GM18507 (cell line): Measurements from ENCODE around the gene RPL19.

ENCODE experiments used
- DNase-seq: peaks from one replicate; pipeline ENCODE4 v3.0.0; 2011; ENCODE audit warnings: low read depth; ENCODE audit not compliant: insufficient read length; ENCODE audit errors: extremely low spot score
- FAIRE-seq: peaks from 2 replicates; lab custom pipeline; 2011; peaks lifted over from hg19 to GRCh38; lab: Jason Lieb, UNC

The RPL19 gene

DNA sequence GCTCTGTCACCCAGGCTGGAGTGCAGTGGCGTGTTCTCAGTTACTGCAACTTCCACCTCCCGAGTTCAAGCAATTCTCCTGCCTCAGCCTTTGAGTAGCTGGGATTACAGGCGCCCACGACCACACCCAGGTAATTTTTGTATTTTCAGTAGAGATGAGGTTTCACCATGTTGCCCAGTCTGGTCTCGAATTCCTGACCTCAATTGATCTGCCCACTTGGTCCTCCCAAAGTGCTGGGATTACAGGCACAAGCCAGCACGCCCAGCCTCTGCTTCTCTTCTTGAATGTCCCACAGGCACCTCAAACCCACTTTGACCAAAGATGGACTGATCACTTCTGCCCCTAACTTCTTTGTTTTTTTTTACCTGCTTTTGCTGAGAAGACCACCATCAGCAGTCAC lies 29.5 kb upstream of the RPL19 start:
- DNase-seq (no peak), FAIRE-seq (no peak)

DNA sequence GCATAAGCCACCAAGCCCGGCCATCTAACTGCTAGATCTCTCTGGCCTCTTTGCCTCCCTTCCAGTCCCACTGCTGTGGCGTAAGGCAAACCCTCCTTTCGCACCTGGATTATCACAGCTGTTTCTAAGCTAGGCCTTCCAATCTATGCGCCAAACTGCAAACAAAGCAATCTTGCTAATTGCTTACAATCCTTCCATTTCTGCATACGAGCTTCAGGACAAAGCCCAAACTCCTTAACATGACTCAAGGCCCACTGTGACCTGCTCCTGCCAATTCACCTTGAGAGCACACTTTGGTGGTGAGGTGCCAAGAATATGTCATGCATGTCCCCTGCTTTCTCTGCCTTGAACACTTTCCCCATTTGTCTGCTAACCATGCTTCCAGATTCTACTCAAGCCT lies 28.1 kb upstream of the RPL19 start:
- DNase-seq (no peak), FAIRE-seq (no peak)

DNA sequence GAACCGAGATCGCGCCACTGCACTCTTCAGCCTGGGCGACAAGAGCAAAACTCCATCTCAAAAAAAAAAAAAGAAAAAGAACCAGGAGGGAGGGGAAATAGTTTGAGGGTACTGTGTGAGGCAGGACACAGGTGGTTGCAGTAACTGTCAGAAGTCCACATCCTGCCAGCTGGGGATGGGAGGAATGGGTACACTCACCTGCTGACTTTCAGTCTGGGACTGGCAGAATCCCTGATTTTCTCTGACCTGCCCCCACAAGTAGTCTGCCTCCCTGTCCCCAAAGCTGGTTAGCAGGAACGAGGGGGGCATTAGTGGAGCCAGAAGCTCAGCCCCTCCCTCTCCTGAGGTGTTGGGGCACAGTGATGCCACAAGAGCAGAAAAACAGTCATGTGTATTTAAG lies 27.0 kb upstream of the RPL19 start:
- DNase-seq = no peak
- FAIRE-seq = no peak

DNA sequence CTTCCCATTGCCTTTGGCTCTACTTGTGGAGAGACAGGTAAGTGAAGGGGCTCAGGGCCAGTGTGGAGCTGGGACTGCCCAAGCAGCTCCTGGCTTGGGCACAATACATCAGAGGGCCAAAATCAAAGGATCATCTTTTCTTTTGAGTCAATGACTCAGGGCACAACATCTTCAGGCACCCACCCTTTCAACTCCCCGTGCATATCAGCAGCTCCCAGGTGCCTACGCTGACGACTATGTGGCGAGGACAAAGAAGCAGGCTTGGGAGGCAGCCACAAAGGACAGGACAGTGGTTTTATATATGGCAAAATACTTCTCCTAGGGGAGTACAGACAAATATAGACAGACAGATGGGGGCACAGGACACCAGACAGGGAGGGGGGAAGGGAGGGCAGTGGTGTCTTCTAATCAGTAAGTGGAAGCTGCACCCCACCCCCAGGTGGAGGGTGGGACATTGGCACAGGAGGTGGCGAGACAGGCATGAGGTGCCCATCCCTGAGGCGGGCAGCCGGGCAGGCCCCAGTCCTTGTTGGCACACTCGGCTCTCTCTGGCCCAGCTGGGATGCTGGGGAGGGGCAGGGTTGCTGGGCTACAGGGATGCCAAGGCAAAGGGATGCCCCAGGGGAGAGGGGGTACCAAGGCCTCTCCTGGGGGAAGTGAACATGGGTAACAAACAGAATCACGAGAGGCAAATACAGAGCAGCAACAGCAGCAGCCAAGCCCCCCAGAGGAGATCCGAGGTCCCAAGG lies 26.4 kb upstream of the RPL19 start:
- FAIRE-seq = no peak

DNA sequence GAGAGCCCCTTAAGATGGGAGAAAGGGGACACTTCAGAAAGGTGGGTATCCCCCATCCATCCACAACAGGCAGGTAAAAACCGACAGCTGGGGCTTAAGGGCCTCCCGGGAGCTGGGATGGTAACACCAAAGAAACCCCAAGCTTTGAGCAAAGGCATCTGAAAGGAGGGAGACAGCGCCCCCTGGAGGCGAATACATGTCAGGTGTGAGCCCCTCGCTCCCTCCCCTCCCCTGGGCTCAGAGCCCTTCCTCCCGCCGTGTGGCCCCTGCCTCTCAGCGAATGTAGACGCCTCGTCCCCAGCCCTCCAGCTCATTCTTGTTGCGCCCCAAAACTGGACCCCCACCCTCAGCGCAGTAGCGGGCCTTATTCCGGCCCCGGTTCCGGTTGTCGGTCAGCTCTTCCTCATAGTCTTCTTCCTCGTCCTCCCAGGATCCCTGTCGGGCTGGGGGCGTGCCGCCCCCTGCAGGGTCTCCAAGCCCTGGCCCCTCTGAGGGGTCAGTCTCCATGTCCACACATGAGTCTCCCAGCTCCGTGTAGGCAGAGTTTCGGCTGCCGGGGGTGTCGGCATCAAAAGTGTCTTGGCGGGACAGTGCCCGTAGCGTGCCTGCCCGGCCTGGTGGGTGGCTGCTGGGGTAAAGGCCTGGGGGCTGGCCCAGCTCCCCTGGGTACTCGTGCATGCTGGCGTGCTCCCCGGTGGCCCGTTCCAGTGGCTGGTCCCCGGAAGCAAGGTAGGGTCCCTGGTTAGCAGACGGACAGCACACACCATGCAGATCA lies 25.0 kb upstream of the RPL19 start:
- FAIRE-seq = peak; percentile 71

More for the DNA sequence above, 26.4 kb upstream of the RPL19 start:
- no peak for DNase-seq

GRCh38 chr17:39175695-39176093 lies 24.4 kb upstream of the RPL19 start:
- DNase-seq (no peak), FAIRE-seq (no peak)

More for the DNA sequence above, 25.0 kb upstream of the RPL19 start:
- DNase-seq = peak; percentile 69

DNA sequence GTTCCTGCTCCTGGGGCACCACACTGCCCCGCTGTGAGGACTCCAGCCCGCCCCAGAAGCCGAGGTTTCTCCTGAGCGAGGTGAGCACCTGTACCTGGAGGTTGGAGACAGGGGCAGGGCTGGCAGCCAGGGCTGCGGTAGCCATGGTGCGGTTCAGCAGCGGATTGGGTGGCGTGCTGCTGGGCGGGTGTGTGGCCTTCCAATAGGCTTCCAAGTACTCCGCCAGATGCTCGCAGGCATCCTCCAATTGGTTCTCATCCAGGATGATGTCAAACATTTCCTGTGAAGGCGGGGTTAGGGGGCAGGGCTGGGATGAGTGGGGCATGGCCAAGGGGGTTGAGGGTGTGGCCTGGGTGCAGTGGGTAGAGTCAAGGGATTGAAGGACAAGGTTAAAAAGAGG lies 22.8 kb upstream of the RPL19 start:
- DNase-seq (no peak), FAIRE-seq (no peak)

DNA sequence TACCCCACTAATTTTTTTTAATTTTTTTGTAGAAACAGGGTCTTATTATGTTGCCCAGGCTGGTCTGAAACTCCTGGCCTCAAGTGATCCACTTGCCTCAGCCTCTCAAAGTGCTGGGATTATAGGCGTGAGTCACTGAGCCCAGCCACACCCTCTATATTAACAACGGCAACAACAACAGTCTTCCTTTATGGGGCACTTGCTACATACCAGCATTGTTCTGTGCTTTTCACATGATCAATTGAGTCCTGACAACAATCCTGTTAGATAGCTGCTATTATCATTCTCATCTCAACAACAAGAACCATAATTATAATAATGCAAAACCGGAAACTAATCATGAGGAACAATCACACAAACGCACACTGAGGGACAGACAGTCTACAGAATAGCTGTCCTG lies 21.5 kb upstream of the RPL19 start:
- DNase-seq (no peak), FAIRE-seq (no peak)

- FAIRE-seq (no peak), DNase-seq (no peak)
Measured at GRCh38 chr17:39181303-39181702, 18.8 kb upstream of the RPL19 start.

DNA sequence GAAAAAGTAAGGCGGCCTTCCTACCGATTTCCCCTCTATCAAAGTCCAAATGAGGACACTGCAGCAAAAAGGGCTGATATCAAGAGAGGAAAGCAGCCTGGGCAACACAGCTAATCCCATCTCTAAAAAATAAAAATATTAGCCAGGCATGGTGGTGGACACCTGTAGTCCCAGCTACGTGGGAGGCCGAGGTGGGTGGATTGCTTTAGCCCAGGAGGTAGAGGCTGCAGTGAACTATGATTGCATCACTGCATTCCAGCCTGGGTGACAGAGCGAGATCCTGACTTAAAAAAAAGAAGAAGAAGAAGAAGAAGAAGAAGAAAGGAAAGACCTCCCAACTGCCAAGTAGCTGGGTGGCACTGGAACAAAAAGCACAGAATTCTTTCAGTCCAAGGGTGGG lies 17.0 kb upstream of the RPL19 start:
- DNase-seq (no peak), FAIRE-seq (no peak)

GRCh38 chr17:39183720-39184119 lies 16.4 kb upstream of the RPL19 start:
- DNase-seq (no peak), FAIRE-seq (no peak)

- FAIRE-seq (no peak), DNase-seq (no peak)
Measured at GRCh38 chr17:39186481-39187002, 13.5 kb upstream of the RPL19 start.

DNA sequence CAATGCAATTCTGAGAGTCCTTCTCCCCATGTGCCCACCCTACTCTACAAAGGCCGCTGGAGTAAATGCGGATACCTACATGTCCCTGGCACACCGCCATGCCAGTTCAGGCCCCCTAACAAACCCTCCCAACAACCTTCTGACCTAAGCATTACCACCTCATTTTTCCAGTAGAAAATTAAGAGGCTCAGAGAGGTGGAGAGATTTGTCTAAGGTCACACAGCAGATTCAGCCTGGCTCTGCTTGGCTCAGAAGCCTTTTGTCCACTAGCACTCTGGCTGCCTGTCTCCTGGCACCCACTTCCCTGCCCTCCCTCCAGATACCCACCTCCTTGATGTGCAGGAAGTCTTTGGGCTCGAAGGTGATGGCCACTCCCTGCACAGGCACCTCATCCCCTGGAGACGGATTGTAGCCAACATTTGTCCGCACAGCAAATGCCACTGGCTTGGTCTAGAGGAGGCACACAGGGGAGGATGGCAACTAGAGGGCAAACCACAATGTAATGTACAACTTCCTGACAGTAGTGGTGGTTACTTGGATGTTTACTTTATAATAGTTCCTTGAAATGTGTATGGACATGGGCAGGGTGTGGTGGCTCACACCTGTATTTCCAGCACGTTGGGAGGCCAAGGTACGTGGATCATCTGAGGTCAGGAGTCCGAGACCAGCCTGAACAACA lies 12.8 kb upstream of the RPL19 start:
- FAIRE-seq = no peak
- no peak for DNase-seq

DNA sequence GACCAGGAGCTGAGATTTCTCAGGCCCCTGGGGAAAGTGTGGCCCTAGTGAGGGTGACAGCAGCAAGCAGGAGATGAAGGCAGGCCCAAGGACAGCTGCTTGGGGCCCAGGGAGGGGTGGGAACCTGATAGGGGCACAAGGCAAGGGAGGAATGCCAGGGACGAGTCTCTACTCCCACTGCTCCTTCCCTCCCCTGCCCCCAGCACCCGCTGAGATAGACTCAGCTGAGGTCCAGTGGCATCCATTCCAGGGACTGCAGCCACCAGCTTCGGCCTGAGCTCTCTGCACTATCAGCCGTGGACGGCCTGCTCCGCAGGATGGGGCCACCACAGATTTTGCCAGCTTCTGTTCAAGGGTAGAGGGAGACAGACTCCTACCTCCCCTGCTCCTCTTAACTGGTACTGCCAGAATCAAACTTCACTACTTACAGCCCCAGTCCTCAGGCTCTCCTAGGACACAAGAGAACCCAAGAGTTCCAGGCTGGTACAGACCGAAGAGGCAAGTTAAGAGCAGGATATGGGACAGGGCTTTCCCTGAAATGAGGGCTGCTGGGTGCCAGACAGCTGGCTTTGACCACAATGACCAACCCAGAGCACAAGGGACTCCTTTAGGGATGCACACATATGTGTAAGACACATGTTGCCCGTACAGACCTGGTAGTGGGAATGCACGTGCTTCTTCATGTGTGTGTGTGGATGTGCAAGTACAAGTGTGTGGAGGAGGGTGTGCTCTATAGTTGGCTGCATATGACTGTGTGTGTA lies 8.2 kb upstream of the RPL19 start:
- no peak for DNase-seq
- no peak for FAIRE-seq

DNA sequence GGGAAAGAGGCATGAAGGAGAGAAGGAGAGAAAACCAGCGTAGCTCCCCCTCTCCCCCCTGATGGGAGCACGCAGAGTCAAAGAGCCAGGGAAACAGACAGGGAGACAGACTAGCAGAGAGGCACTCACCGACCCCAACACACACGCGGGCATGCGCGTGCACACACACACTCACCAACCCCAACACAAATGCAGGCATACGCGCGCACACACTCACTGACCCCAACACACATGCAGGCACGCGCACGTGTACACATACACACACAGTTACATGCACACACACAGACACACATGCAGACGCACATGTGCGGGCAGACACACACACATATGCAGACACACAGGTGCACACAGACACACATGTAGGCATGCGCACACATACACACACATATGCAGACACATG lies 7.2 kb upstream of the RPL19 start:
- no peak for DNase-seq
- no peak for FAIRE-seq

DNA sequence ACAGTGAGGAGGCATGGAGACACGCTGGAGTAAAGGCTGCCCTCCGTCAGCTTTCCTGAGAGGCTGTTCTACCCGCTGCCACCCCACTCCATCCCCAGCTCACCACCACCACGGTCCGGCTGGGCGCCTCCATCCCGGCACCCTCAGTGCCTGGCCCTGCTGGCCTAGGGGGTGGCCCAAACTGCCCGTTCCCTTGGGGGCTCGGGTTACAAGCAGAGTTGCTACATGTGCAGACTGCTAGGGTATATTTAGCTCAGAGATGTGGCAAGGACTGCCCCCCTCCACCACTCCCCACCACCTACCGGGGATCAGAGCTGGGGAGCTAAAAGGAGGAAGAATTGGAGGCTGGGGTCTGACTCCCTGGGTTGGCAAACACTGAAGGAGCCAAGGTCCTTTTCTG lies 6.7 kb upstream of the RPL19 start:
- DNase-seq (no peak), FAIRE-seq (no peak)

GRCh38 chr17:39194089-39194984 lies 5.7 kb upstream of the RPL19 start:
- FAIRE-seq = no peak

DNA sequence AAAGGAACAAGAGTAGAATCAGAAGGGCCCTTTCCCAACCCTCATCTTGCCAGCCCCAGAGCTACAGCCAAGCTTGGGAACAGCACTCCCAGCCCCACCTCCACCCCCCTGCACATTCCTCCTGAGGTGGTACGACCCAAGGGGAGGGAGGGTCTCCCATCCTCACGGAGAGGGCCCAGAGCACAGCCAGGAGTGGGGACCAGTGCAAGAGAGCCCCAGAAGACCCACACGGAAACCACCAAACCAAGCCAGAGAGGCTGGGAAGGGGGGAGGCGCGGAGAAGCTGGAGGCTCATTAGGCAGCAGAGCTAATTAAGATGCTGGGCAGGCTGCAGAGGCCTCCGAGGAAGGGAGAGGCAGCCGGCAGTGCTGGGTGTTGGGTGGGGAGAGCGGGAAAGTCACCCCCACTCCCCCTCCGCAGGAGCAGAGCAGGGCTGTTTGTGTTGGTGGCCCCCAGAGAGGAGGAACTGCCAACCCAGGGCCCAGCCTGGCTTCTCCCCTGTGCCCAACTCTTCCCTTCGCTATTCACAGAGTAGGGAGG lies 5.0 kb upstream of the RPL19 start:
- DNase-seq (no peak), FAIRE-seq (no peak)

More at GRCh38 chr17:39194089-39194984, 5.7 kb upstream of the RPL19 start:
- DNase-seq = no peak
